ENCODE data around the gene PDZD8.

Gene PDZD8

GRCh38 chr10:117255835-117256460 is 119.3 kb downstream of the PDZD8 start:
- Histone ChIP-seq H3K4me1 (ENCODE audit: control insufficient read depth, insufficient read depth, low read length) (peaks cover 21% of the 10 kb centered on the region), H3K27me3 (ENCODE audit: control insufficient read depth, insufficient read depth, low read length) (no peaks in the 10 kb centered on the region), H3K36me3 (ENCODE audit: control insufficient read depth, insufficient read depth, low read length) (no peaks in the 10 kb centered on the region), H3K9me3 (ENCODE audit: control insufficient read depth, insufficient read depth, low read depth, low read length) (no peaks in the 10 kb centered on the region), H3K27ac (ENCODE audit: low read depth, low read length) (no peak overlapping the region), H3K4me3 (ENCODE audit: low read depth, low read length) (no peak overlapping the region), H3K9ac (ENCODE audit: low read length) (no peak overlapping the region)

GRCh38 chr10:117254774-117255735 is 120.2 kb downstream of the PDZD8 start:
- no peaks in the 10 kb centered on the region for H3K36me3 ChIP-seq (ENCODE audit: control insufficient read depth, insufficient read depth, low read length)
- H3K9me3 ChIP-seq (ENCODE audit: control insufficient read depth, insufficient read depth, low read depth, low read length), result no peaks in the 10 kb centered on the region
- no peak overlapping the region for H3K27ac ChIP-seq (ENCODE audit: low read depth, low read length)
- no peak overlapping the region for H3K4me3 ChIP-seq (ENCODE audit: low read depth, low read length)
- no peak overlapping the region for H3K9ac ChIP-seq (ENCODE audit: low read length)
- no peaks in the 10 kb centered on the region for H3K27me3 ChIP-seq (ENCODE audit: control insufficient read depth, insufficient read depth, low read length)
- peaks cover 14% of the 10 kb centered on the region for H3K4me1 ChIP-seq (ENCODE audit: control insufficient read depth, insufficient read depth, low read length)

GRCh38 chr10:117254338-117254737 is 120.9 kb downstream of the PDZD8 start:
- H3K27me3 ChIP-seq (ENCODE audit: control insufficient read depth, insufficient read depth, low read length), result no peaks in the 10 kb centered on the region
- no peak overlapping the region for H3K9ac ChIP-seq (ENCODE audit: low read length)
- H3K4me1 ChIP-seq (ENCODE audit: control insufficient read depth, insufficient read depth, low read length), result peaks cover 12% of the 10 kb centered on the region
- no peak overlapping the region for H3K27ac ChIP-seq (ENCODE audit: low read depth, low read length)
- no peak overlapping the region for H3K4me3 ChIP-seq (ENCODE audit: low read depth, low read length)
- H3K9me3 ChIP-seq (ENCODE audit: control insufficient read depth, insufficient read depth, low read depth, low read length), result no peaks in the 10 kb centered on the region
- H3K36me3 ChIP-seq (ENCODE audit: control insufficient read depth, insufficient read depth, low read length), result no peaks in the 10 kb centered on the region

GRCh38 chr10:117253908-117254307 is 121.3 kb downstream of the PDZD8 start:
- H3K27ac ChIP-seq (ENCODE audit: low read depth, low read length), result no peak overlapping the region
- H3K36me3 ChIP-seq (ENCODE audit: control insufficient read depth, insufficient read depth, low read length), result no peaks in the 10 kb centered on the region
- peaks cover 12% of the 10 kb centered on the region for H3K4me1 ChIP-seq (ENCODE audit: control insufficient read depth, insufficient read depth, low read length)
- no peak overlapping the region for H3K4me3 ChIP-seq (ENCODE audit: low read depth, low read length)
- H3K9ac ChIP-seq (ENCODE audit: low read length), result no peak overlapping the region
- no peaks in the 10 kb centered on the region for H3K9me3 ChIP-seq (ENCODE audit: control insufficient read depth, insufficient read depth, low read depth, low read length)
- no peaks in the 10 kb centered on the region for H3K27me3 ChIP-seq (ENCODE audit: control insufficient read depth, insufficient read depth, low read length)

- no peak overlapping the region for H3K27ac ChIP-seq (ENCODE audit: low read depth, low read length)
- peaks cover 12% of the 10 kb centered on the region for H3K4me1 ChIP-seq (ENCODE audit: control insufficient read depth, insufficient read depth, low read length)
Measured at GRCh38 chr10:117250411-117250810, 124.8 kb downstream of the PDZD8 start.

GRCh38 chr10:117249493-117250093 is 125.6 kb downstream of the PDZD8 start:
- Histone ChIP-seq H3K27me3 (ENCODE audit: control insufficient read depth, insufficient read depth, low read length) (peaks cover 19% of the 10 kb centered on the region), H3K4me3 (ENCODE audit: low read depth, low read length) (no peak overlapping the region), H3K36me3 (ENCODE audit: control insufficient read depth, insufficient read depth, low read length) (no peaks in the 10 kb centered on the region), H3K9me3 (ENCODE audit: control insufficient read depth, insufficient read depth, low read depth, low read length) (no peaks in the 10 kb centered on the region), H3K4me1 (ENCODE audit: control insufficient read depth, insufficient read depth, low read length) (peaks cover 12% of the 10 kb centered on the region), H3K9ac (ENCODE audit: low read length) (no peak overlapping the region), H3K27ac (ENCODE audit: low read depth, low read length) (no peak overlapping the region)

More at GRCh38 chr10:117250411-117250810, 124.8 kb downstream of the PDZD8 start:
- no peak overlapping the region for H3K4me3 ChIP-seq (ENCODE audit: low read depth, low read length)
- no peak overlapping the region for H3K9ac ChIP-seq (ENCODE audit: low read length)
- H3K36me3 ChIP-seq (ENCODE audit: control insufficient read depth, insufficient read depth, low read length), result no peaks in the 10 kb centered on the region
- no peaks in the 10 kb centered on the region for H3K9me3 ChIP-seq (ENCODE audit: control insufficient read depth, insufficient read depth, low read depth, low read length)
- H3K27me3 ChIP-seq (ENCODE audit: control insufficient read depth, insufficient read depth, low read length), result peaks cover 11% of the 10 kb centered on the region; the same call in 1 of the 2 replicates

GRCh38 chr10:117248750-117249465 is 126.3 kb downstream of the PDZD8 start:
- Histone ChIP-seq H3K36me3 (ENCODE audit: control insufficient read depth, insufficient read depth, low read length) (no peaks in the 10 kb centered on the region), H3K9me3 (ENCODE audit: control insufficient read depth, insufficient read depth, low read depth, low read length) (no peaks in the 10 kb centered on the region), H3K27ac (ENCODE audit: low read depth, low read length) (no peak overlapping the region), H3K4me3 (ENCODE audit: low read depth, low read length) (no peak overlapping the region), H3K9ac (ENCODE audit: low read length) (no peak overlapping the region), H3K27me3 (ENCODE audit: control insufficient read depth, insufficient read depth, low read length) (peaks cover 26% of the 10 kb centered on the region), H3K4me1 (ENCODE audit: control insufficient read depth, insufficient read depth, low read length) (peaks cover 10% of the 10 kb centered on the region)

- H3K9me3 ChIP-seq (ENCODE audit: control insufficient read depth, insufficient read depth, low read depth, low read length), result no peaks in the 10 kb centered on the region
Measured at GRCh38 chr10:117246997-117247671, 128.1 kb downstream of the PDZD8 start.

GRCh38 chr10:117242463-117242832 is 132.8 kb downstream of the PDZD8 start:
- Histone ChIP-seq H3K4me3 (ENCODE audit: low read depth, low read length) (no peak overlapping the region), H3K36me3 (ENCODE audit: control insufficient read depth, insufficient read depth, low read length) (no peaks in the 10 kb centered on the region), H3K9me3 (ENCODE audit: control insufficient read depth, insufficient read depth, low read depth, low read length) (no peaks in the 10 kb centered on the region), H3K9ac (ENCODE audit: low read length) (no peak overlapping the region), H3K27me3 (ENCODE audit: control insufficient read depth, insufficient read depth, low read length) (peaks cover 79% of the 10 kb centered on the region), H3K4me1 (ENCODE audit: control insufficient read depth, insufficient read depth, low read length) (no peaks in the 10 kb centered on the region; the same call in 1 of the 2 replicates), H3K27ac (ENCODE audit: low read depth, low read length) (no peak overlapping the region)

More at GRCh38 chr10:117246997-117247671, 128.1 kb downstream of the PDZD8 start:
- Histone ChIP-seq H3K4me1 (ENCODE audit: control insufficient read depth, insufficient read depth, low read length) (peaks cover 6% of the 10 kb centered on the region), H3K36me3 (ENCODE audit: control insufficient read depth, insufficient read depth, low read length) (no peaks in the 10 kb centered on the region), H3K4me3 (ENCODE audit: low read depth, low read length) (no peak overlapping the region), H3K27ac (ENCODE audit: low read depth, low read length) (no peak overlapping the region), H3K9ac (ENCODE audit: low read length) (no peak overlapping the region), H3K27me3 (ENCODE audit: control insufficient read depth, insufficient read depth, low read length) (peaks cover 44% of the 10 kb centered on the region)
